Stimulated activated CD8-positive, alpha-beta memory T cell treated with anti-CD3 and anti-CD28 coated beads, Interleukin-15, amount 100 ng/mL, for 4 hours (primary cell): ENCODE data around the gene PTPA.
"Not testable (repeated sequence)": the region's sequence is repeated elsewhere in the genome, so short reads cannot be mapped to it uniquely, and the experiment has no call there.

Experiments used
- DNase-seq, 2 donors: peaks; one replicate each; pipeline ENCODE4 v3.0.0-alpha.2; 2020; ENCODE audit warnings: low read depth in 2 of 2

Gene PTPA

GRCh38 chr9:129108805-129109536 lies 2.2 kb upstream of the PTPA start:
- no peak for DNase-seq

DNA sequence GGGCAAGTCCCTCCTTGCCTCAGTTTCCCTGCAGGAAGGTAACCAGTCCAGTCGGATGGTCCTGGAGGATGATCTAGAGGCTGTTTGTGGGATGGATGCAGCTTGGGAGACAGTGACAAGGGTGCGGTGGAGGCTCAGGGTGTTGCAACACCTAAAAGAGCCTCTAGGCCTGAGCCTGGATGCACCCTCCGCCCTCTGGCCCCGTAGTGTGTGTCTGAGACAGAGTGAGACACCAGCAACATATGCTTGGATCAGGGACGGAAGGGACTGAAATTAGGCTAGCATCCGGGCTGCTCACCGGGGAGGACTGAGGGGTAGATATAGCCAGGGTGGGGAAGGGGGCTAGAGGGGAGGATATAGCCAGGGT lies 1.7 kb upstream of the PTPA start:
- DNase-seq, result no peak

GRCh38 chr9:129109952-129110739 lies 1.1 kb upstream of the PTPA start:
- no peak for DNase-seq

DNA sequence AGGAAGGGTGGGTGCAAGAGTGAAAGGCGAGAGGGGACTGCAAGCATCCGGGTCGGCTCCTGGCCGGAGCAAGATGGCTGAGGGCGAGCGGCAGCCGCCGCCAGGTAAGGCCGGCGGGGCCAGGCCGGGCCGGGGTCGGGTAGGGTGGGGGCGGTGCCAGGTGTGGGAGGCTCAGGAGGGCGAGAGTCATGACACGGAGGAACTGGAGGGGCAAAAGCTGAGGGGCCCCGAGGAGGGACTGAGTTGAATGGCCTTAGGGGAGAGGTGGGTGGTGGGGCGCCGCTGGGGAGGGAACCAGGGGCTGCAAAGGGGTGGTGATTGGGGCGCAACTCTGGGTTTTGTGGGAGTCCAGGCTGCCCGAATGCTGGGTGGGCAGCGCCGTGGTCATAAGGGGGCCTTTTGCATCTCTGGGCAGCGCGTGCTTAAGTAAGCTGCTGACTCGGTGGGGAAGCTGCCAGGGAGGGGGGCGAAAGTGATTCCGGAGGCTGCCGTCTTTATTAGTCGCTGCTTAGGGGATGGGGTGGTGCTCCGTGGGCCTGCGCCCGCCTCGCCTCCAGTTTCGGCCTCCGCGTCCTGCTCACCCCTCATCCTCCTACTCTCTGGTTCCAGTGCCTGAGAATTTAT lies 425 bp downstream of the PTPA start:
- DNase-seq, result no peak

- not testable (repeated sequence) for DNase-seq
Measured at GRCh38 chr9:129112526-129112925, 1.3 kb downstream of the PTPA start.

- DNase-seq, result no peak
Measured at GRCh38 chr9:129113645-129114304, 2.6 kb downstream of the PTPA start.

- DNase-seq, result no peak
Measured at GRCh38 chr9:129118799-129119198, 7.6 kb downstream of the PTPA start.

DNA sequence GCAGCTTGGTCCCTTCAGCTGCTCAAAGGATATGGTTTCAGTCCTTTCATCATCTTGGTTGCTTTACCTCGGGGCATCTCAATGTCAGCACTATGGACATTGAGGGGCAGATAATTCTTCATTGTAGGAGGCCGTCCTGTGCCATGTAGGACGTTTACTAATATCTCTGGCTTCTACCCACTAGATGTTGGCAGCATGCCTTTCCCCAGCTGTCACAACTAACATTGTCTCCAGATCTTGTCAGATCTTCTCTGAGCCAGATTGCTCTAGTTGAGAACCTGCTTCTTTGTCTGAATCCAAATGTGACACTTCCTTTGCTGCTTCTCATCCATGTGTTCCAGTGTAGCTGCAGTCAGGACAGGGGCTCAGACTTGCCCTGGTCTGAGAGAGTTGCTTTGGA lies 10.3 kb downstream of the PTPA start:
- DNase-seq, result no peak

DNA sequence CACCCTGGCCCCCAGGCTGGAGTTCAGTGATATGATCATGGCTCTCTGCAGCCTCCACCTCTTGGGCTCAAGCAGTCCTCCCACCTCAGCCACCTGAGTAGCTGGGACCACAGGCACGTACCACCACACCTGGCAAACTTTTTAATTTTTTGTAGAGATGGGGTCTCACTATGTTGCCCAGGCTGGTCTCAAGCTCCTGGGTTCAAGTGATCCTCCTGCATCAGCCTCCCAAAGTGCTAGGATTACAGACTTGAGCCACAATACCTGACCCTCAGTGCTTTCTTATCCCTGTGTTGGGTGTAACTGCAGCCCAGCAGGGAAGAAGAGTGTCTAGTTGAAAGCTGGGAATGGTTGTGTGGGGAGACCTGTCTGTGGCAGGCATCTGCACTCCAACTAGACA lies 10.9 kb downstream of the PTPA start:
- no peak for DNase-seq

GRCh38 chr9:129122976-129123375 lies 11.8 kb downstream of the PTPA start:
- DNase-seq, result not testable (repeated sequence)

GRCh38 chr9:129124506-129125069 lies 13.4 kb downstream of the PTPA start:
- DNase-seq, result no peak

GRCh38 chr9:129125478-129125877 lies 14.3 kb downstream of the PTPA start:
- DNase-seq, result no peak

DNA sequence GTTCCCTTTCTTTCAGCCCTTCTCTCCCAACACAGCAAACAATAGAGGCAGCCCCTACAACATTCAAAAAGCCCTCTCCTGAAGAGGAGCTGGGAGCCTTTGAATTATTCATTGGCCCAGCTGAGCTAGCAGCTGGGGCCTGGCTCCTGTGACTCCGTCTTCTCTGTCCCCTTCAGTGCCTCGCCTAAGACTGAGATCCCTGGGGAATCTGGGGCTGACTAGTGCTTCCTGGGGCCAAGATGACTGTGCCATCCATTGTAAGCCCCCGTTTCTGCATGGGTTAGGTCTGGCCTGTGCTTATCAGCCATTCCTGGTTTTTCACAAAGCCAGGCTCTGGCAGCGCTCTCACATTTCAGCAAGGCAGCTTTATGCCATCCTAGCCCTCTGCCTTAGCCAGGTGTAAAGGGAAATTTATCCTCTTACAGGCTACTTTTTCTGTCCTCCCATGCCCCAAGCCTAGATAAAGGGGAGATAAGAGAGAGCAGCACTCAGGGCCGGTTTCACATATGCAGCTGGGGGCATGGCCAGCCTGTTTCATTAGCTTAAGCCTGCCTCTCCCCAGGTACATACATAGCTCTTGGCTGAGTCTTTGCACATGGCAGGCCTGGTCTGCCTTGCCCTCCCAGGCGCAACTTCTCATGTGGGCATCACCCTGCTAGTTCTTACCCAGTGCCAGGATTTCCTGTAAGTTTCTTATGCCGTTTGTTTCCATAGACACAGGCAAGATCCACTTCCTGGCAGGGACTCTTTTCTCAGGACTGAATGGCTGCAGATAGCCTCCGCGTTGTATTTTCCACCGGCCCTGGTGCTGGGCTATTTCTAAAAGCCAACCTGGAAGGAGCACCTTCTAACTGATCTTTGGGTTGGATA lies 15.8 kb downstream of the PTPA start:
- no peak for DNase-seq

DNA sequence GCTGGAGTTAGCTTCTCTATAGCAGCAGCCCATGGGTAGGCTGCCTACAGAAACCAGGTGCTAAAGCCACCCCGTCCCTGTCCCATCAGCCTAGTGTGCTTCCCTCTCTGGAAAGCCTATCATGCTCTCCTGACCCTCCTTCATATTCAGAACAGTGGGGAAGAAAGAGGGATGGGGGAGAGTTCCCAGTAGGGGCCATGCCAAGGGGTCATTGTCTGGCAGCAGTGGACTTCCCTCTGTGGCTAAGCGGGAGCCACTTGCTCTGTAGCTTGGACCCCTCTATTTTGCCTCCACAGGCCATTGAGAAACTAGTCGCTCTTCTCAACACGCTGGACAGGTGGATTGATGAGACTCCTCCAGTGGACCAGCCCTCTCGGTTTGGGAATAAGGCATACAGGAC lies 17.5 kb downstream of the PTPA start:
- no peak for DNase-seq

GRCh38 chr9:129130271-129130670 lies 19.1 kb downstream of the PTPA start:
- DNase-seq, result not testable (repeated sequence)

DNA sequence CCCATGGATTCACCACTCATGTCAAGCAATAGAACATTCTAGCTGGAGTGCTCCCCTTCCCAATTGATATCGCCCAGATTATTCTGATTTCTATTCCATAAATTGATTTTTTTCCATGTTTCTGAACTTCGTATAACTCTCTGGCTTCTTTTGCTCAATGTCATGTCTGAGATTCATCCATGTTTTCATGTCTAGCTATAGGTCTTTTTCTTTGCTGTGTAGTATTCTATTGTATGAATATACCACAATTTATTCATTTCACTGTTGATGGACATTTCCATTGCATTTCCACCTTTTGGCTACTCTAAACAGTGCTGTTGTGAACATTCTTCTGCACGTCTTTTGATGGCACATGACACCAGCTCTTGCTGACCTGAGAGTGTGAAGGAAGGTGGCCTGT lies 19.6 kb downstream of the PTPA start:
- no peak for DNase-seq

GRCh38 chr9:129131300-129132145 lies 20.3 kb downstream of the PTPA start:
- peak; percentile 63 to 71 for DNase-seq

GRCh38 chr9:129133082-129133481 lies 21.9 kb downstream of the PTPA start:
- DNase-seq, result no peak

DNA sequence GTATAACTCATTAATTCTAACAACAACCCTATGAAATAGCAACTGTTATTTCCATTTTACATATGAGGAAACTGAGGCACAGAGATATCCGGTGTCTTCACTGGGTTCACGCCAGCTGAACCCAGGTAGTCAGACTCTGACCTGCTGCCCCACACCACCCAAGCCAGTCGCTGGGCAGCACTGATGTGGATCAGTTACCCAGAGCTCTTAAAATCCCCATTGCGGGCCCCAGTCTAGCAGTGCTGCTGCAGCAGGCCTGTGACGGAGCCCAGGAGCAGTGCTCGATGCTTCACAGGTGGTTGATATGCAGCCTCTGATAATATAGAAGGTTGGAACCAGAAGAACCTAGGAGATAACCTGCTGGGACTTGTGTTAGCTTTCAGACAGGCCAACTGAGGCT lies 24.3 kb downstream of the PTPA start:
- DNase-seq, result no peak

DNA sequence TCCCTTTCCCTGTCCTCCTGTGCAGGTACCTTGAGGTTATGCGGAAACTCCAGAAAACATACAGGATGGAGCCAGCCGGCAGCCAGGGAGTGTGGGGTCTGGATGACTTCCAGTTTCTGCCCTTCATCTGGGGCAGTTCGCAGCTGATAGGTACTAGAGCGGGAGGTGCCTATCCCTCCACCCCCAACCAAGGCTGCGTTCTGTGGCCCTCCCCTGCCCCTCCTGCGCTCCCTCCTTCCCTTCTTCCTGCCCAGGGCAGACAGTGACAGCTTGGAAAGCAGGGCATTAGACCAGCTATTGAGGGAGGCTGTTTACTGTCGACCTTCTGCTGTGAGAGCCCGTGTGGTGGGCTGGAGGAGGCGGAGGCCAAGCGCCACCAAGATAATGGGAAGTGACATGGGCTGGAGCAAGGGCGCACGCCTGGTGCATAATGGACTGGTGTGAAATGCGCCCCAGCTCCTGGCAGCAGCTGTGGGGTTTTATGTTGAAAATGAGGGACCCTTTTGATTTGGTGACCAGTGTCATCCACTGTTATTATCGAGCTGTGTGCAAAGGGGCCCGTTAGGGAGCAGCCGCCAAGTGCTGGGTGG lies 25.3 kb downstream of the PTPA start:
- DNase-seq, result no peak
